ENCODE measurements around the gene FHIP1B. TPM values are rescaled to one million over a fixed set of nuclear protein-coding genes. Genes with fewer than 3 reads are reported as not detected.

Gene FHIP1B
- polyA plus RNA-seq, 1 donor from 2014 or later, result 36.0 TPM

DNA sequence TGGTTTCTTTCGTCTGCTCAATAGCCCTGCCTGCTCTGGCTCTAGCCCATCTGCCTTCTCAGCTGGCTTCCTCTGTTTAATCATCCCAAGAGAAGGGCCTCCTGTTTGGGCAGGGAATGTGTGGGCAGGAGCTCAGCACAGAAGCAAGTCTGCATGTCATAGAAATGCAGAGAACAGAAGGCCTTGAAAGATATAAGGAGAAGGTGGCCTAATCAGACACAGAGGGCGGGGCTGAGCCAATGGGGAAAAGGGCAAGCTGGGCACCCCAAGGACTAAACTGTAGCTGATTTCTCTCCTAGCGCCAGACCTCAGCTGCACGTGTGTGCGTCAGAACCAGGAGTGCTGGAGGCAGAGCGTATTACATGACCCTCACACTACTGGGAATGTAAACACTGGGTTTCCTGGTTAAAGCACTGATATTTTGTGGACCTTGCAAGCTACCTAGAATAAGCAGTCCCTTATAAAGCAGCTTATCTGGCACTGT is 17.6 kb upstream of the FHIP1B start:
- no peaks in the 10 kb centered on the region for H3K79me2 ChIP-seq (replicated peaks; ENCODE audit: insufficient read depth, low read length)
- no peak overlapping the region for H3K4me3 ChIP-seq (ENCODE audit: low read length)
- no peak overlapping the region for H2AFZ ChIP-seq (ENCODE audit: low read depth, low read length)
- H3K9ac ChIP-seq (ENCODE audit: low read length), result no peak overlapping the region
- no peaks in the 10 kb centered on the region for H3K27me3 ChIP-seq (ENCODE audit: insufficient read depth, low read depth, low read length)
- H3K4me2 ChIP-seq (ENCODE audit: low read length), result no peak overlapping the region
- H4K20me1 ChIP-seq (ENCODE audit: insufficient read depth), result no peaks in the 10 kb centered on the region
- no peaks in the 10 kb centered on the region for H3K9me3 ChIP-seq (ENCODE audit: low read length)
- H3K36me3 ChIP-seq (ENCODE audit: insufficient read depth, low read length), result no peaks in the 10 kb centered on the region
- H3K27ac ChIP-seq (ENCODE audit: low read length), result no peak overlapping the region
- no peaks in the 10 kb centered on the region for H3F3A ChIP-seq (ENCODE audit: insufficient read depth, low read length, poor library complexity, severe bottlenecking)
- TF ChIP-seq EP300 (conservative IDR thresholded peaks at IDR 0.05; ENCODE audit: poor library complexity, severe bottlenecking) (no peak), SMC3 (conservative IDR thresholded peaks at IDR 0.05; ENCODE audit: poor library complexity) (no peak), EZH2 (IDR thresholded peaks at IDR 0.05; ENCODE audit: borderline replicate concordance, insufficient read depth, low read length, poor library complexity, severe bottlenecking) (no peak), RAD21 (conservative IDR thresholded peaks at IDR 0.05) (no peak), MXI1 (conservative IDR thresholded peaks at IDR 0.05; ENCODE audit: poor library complexity, severe bottlenecking) (no peak), POLR2AphosphoS5 (IDR thresholded peaks at IDR 0.05) (no peak), TAF1 (IDR thresholded peaks at IDR 0.05; ENCODE audit: low read depth) (no peak)
- TF ChIP-seq, protein P1, sequence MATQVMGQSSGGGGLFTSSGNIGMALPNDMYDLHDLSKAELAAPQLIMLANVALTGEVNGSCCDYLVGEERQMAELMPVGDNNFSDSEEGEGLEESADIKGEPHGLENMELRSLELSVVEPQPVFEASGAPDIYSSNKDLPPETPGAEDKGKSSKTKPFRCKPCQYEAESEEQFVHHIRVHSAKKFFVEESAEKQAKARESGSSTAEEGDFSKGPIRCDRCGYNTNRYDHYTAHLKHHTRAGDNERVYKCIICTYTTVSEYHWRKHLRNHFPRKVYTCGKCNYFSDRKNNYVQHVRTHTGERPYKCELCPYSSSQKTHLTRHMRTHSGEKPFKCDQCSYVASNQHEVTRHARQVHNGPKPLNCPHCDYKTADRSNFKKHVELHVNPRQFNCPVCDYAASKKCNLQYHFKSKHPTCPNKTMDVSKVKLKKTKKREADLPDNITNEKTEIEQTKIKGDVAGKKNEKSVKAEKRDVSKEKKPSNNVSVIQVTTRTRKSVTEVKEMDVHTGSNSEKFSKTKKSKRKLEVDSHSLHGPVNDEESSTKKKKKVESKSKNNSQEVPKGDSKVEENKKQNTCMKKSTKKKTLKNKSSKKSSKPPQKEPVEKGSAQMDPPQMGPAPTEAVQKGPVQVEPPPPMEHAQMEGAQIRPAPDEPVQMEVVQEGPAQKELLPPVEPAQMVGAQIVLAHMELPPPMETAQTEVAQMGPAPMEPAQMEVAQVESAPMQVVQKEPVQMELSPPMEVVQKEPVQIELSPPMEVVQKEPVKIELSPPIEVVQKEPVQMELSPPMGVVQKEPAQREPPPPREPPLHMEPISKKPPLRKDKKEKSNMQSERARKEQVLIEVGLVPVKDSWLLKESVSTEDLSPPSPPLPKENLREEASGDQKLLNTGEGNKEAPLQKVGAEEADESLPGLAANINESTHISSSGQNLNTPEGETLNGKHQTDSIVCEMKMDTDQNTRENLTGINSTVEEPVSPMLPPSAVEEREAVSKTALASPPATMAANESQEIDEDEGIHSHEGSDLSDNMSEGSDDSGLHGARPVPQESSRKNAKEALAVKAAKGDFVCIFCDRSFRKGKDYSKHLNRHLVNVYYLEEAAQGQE (IDR thresholded peaks at IDR 0.05; ENCODE audit: borderline replicate concordance), result no peak
- TF ChIP-seq, protein P2, sequence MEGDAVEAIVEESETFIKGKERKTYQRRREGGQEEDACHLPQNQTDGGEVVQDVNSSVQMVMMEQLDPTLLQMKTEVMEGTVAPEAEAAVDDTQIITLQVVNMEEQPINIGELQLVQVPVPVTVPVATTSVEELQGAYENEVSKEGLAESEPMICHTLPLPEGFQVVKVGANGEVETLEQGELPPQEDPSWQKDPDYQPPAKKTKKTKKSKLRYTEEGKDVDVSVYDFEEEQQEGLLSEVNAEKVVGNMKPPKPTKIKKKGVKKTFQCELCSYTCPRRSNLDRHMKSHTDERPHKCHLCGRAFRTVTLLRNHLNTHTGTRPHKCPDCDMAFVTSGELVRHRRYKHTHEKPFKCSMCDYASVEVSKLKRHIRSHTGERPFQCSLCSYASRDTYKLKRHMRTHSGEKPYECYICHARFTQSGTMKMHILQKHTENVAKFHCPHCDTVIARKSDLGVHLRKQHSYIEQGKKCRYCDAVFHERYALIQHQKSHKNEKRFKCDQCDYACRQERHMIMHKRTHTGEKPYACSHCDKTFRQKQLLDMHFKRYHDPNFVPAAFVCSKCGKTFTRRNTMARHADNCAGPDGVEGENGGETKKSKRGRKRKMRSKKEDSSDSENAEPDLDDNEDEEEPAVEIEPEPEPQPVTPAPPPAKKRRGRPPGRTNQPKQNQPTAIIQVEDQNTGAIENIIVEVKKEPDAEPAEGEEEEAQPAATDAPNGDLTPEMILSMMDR (IDR thresholded peaks at IDR 0.05; ENCODE audit: poor library complexity, severe bottlenecking), result no peak
- no peaks in the 10 kb centered on the region for H3K9me2 ChIP-seq (ENCODE audit: insufficient read depth, low read length)

DNA sequence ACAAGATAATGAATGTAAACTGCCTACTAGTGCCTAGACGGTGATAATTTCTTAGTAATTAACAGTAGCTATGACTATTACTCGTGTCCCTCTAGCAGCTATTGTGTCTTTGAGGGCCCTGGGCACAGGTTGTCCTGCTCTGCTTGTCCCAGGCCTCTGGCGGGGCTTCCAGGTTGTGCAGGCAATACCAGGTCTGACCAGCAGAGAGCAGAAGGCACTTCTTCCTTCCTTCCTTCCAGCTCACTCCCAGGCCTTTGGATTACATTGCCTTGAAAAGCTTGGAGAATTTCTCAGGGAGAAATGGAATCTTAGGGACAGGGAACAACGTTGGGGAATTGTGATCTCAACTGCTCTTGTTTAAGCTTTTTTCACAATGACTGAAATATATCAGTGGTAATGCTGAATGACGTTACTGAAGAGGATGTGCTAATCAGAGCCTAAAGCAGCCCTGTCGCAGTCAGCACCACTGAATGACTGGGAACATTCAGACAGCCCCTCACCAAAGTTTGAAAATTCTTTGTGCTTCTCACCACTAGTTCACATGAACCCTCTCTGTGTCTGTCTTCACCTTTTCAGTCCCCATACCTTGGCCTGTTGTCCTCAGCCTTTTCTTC is 16.8 kb upstream of the FHIP1B start:
- Histone ChIP-seq H3K79me2 (replicated peaks; ENCODE audit: insufficient read depth, low read length) (no peaks in the 10 kb centered on the region), H3K9ac (ENCODE audit: low read length) (no peak overlapping the region), H2AFZ (ENCODE audit: low read depth, low read length) (no peak overlapping the region), H3K9me2 (ENCODE audit: insufficient read depth, low read length) (no peaks in the 10 kb centered on the region), H3F3A (ENCODE audit: insufficient read depth, low read length, poor library complexity, severe bottlenecking) (no peaks in the 10 kb centered on the region), H3K36me3 (ENCODE audit: insufficient read depth, low read length) (no peaks in the 10 kb centered on the region), H3K27ac (ENCODE audit: low read length) (no peak overlapping the region), H3K27me3 (ENCODE audit: insufficient read depth, low read depth, low read length) (no peaks in the 10 kb centered on the region), H3K4me2 (ENCODE audit: low read length) (no peak overlapping the region), H3K9me3 (ENCODE audit: low read length) (no peaks in the 10 kb centered on the region), H4K20me1 (ENCODE audit: insufficient read depth) (no peaks in the 10 kb centered on the region), H3K4me3 (ENCODE audit: low read length) (no peak overlapping the region)
- TF ChIP-seq, protein P1 (IDR thresholded peaks at IDR 0.05; ENCODE audit: borderline replicate concordance), result peak; percentile 30
- no peak for TF ChIP-seq TAF1 (IDR thresholded peaks at IDR 0.05; ENCODE audit: low read depth)
- TF ChIP-seq, protein P2 (IDR thresholded peaks at IDR 0.05; ENCODE audit: poor library complexity, severe bottlenecking), result peak; percentile 79
- TF ChIP-seq SMC3 (conservative IDR thresholded peaks at IDR 0.05; ENCODE audit: poor library complexity), result peak; percentile 78
- peak; percentile 69 for TF ChIP-seq RAD21 (conservative IDR thresholded peaks at IDR 0.05)

All from neural cell (in vitro differentiated cells).